HEK293 (cell line): ENCODE results near the gene RDH16.

Experiments
- CTCF ChIP-seq: fragments of 450-650 bp; formaldehyde crosslinking; IDR thresholded peaks from 2 replicates; pipeline ENCODE4 v1.5.1; 2016; ENCODE audit warnings: missing biosample characterization, missing genetic modification characterization
- MYNN ChIP-seq: fragments of 450-650 bp; formaldehyde crosslinking; IDR thresholded peaks from 2 replicates; pipeline ENCODE4 v1.5.1; 2016; ENCODE audit warnings: missing biosample characterization, missing genetic modification characterization, borderline replicate concordance
- ZNF544 ChIP-seq: fragments of 450-650 bp; formaldehyde crosslinking; IDR thresholded peaks from 2 replicates; pipeline ENCODE4 v1.5.0; 2017; ENCODE audit warnings: missing biosample characterization, missing genetic modification characterization

- TF ChIP-seq CTCF (tag by site-specific recombination) (no peak), ZNF544 (tag by site-specific recombination) (no peak), MYNN (tag by site-specific recombination) (no peak)
Observed at GRCh38 chr12:56955631-56956256, 1.7 kb downstream of the RDH16 start.
